Activated CD4-positive, alpha-beta T cell treated with anti-CD3 and anti-CD28 coated beads, Interleukin-10, Interleukin-2, amounts not matched to agents 100 ng/mL and 50 ng/mL, durations not matched to agents 16 hours and 8 hours (primary cell): ENCODE measurements around the gene PDE4B.
A peak's percentile ranks its signal among the peaks of the same experiment; 100 is the strongest.
"Not testable (repeated sequence)": the region's sequence is repeated elsewhere in the genome, so short reads cannot be mapped to it uniquely, and the experiment has no call there.

Source experiments
- DNase-seq: peaks from one replicate; pipeline ENCODE4 v3.0.0-alpha.2; 2020

Gene PDE4B

DNA sequence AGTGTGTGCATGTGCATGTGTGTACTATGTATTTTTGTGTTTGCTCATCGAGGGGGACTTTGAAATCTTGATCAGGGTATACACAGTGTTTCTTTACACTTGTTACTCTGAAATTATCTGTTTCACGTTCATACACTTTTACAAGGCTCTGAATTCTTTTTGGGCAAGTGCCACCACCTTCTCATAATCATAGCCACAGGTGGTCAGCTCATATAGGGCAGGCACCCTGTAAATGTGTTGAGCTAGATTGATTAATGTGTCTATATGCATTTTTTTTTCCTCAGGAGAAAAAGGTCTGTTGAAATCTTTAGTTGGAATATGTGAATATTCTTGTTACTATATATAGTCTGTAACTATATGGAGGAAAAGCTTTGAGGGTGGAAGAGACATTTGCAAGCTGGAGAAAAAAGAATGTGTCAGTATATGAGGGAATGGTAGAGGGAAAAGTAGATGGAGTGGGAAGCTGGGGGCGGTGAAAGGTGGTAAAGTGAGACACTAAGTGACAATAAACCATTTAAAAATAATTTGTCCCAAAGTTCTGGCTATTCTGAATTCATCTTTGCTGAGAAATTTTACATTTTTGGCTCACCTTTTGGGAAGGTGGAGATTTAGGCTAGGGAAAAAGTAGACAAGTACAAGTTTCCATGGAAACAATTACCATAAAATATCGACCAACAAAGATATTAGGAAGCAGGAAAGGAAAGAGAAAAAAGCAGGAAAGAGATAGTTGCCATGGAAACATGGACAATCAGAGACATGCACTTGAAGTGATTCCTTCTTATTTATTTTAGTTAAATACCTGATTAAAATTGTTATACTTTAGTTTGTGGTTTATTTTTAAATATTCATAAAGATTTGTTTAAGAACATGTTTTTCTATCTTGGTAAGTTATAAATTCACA, 277.5 kb downstream of the PDE4B start:
- no peak for DNase-seq

- DNase-seq, result no peak
These were observed 280.7 kb downstream of the PDE4B start for GRCh38 chr1:66073388-66073787.

- DNase-seq, result no peak
These were observed 281.5 kb downstream of the PDE4B start for GRCh38 chr1:66074147-66074546.

DNA sequence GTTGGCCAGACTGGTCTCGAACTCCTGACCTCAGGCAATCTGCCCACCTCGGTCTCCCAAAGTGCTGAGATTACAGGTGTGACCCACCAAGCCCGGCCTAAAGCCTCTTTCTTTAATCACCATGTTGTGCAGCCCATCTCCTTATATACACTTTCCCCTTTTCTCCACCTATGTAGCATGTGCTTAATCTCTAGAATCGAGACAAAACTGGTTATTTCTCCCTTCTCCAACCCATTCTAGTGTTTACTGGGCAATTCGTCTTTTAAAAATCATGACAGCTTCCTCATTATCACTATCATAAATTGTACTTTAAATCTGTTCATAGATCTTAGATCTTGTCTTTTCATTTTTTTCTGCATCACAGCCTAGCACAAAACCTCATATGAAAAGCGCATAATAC, 285.7 kb downstream of the PDE4B start:
- no peak for DNase-seq

DNA sequence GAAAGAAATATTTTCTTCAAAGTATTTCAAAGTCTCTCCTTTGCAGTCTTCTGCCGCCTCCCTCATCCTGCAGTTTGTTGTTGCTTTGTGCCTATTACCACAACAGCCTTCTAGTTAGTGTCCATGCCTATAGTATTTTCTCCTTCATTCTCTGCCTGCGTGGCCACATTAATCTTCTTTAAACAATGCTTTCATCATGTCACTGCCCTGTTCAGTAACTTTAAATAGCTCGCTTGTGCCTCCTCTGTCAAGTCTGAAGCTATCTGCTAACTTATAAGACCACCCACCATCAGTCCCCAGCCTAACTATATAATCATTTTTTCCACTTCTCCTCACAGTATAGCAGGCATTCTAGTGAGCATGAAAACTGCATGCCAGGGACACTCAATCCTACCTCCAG, 290.3 kb downstream of the PDE4B start:
- DNase-seq, result no peak

GRCh38 chr1:66084442-66084841, 291.7 kb downstream of the PDE4B start:
- no peak for DNase-seq

DNA sequence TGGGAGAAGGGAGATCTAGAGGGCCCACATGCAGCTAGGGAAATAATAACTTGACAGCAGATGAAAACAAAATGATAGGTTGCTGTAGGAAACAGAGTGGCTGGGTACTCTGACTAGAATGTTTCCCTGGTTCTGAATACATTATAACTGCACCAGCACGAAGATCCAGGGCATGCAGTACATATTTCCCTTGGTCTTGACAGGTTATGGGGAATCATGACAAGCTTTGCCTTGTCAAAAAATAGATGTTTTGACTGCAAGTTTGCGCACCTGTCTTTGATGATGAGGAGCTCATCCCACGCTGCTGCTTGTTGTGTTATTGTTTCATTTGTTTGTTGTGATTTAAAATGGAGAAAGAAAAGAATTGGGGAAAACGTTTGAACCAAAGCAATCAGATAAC, 292.9 kb downstream of the PDE4B start:
- DNase-seq, result no peak

- DNase-seq, result no peak
These were observed 296.1 kb downstream of the PDE4B start for GRCh38 chr1:66088787-66089186.

GRCh38 chr1:66090859-66091457, 298.3 kb downstream of the PDE4B start:
- DNase-seq, result peak; percentile 18

GRCh38 chr1:66095190-66095589, 302.5 kb downstream of the PDE4B start:
- DNase-seq, result no peak

GRCh38 chr1:66100959-66101358, 308.3 kb downstream of the PDE4B start:
- DNase-seq, result not testable (repeated sequence)

DNA sequence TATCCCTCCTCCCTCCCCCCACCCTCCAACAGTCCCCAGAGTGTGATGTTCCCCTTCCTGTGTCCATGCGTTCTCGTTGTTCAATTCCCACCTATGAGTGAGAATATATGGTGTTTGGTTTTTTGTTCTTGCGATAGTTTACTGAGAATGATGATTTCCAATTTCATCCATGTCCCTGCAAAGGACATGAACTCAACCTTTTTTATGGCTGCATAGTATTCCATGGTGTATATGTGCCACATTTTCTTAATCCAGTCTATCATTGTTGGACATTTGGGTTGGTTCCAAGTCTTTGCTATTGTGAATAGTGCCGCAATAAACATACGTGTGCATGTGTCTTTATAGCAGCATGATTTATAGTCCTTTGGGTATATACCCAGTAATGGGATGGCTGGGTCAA, 311.4 kb downstream of the PDE4B start:
- not testable (repeated sequence) for DNase-seq

DNA sequence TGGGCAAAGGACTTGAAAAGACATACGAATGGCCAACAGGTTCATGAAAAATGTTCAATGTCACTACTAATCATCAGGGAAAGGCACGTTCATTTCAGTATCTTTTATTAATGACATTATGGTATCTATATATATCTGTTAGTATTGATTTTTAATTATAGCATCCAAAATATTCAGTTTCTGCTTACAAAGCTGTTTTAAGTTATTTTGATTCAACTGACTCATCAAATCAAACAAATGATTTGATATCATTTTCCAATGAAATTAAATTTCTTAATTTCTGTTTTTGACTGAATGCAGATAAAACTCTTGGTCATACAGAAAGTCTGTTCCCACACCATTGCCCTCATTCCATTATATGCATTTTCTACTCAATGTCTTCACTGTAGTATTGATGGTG, 315.9 kb downstream of the PDE4B start:
- DNase-seq, result no peak

DNA sequence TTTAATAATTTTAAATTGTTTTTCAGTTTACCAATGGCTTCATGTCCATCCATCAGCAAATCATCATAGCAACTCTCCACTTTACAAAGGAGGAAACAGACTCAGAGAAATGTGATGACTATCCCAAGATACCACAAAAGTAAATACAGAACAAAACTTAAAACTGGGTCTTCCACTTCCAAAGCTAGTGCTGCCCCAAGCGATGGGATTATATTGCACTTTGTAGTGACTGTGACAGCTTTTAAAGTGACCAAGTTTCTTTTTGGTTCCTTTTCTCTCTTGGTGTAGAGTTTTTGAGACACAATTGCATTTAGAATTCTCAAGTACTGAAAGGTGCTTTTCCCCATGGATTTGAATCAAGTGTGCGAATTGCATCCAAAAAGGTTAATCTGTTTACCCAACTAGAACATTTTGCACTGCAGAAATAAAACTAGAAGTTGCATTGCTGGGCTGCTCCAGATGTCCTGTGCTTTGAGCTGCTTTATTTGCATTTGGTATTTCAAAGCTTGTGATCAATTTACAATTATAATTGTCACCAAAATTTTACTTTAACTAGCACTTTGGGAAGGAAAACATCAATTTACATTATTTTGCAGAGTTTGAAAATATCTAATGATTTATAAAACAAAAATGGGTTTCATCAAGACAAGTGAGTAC, 320.2 kb downstream of the PDE4B start:
- no peak for DNase-seq

DNA sequence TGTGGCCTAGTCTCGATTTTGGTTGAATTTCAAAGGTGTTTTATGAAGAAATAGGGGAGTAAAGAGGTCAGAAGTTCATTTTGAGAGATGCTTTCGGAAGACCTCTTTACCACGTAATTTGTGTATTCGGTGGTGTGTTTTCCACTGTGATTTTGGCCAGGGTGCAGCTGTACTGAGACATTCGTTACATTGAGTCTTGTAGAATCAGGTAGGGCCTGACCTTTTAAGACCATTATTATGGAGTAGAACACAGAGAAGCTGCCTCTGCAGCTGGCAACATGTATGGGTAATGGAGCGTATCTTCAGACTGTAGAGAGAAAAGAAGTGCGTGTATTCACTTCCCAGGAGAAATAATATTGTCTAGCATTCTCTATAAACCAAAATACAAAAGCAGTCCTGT, 326.5 kb downstream of the PDE4B start:
- no peak for DNase-seq

DNA sequence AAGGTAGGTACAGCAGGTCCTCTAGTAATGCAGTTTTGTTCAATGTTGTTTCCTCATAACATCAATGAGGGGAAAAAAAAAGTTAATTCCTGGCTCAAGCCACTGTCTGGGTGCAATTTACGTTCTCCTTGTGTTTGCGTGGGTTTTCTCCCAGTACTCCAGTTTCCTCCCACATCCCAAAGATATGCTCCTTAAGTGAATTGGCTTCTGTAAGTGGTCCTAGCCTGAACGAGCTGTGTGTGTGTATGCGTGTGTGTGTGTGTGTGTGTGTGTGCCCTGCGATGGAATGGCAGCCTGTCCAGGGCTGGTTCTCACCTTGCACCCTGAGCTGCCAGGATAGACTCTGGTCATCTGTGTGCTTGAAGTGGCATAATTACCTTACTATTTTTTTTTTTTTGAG, 332.0 kb downstream of the PDE4B start:
- no peak for DNase-seq

GRCh38 chr1:66128641-66129040, 335.9 kb downstream of the PDE4B start:
- peak; percentile 13 for DNase-seq

DNA sequence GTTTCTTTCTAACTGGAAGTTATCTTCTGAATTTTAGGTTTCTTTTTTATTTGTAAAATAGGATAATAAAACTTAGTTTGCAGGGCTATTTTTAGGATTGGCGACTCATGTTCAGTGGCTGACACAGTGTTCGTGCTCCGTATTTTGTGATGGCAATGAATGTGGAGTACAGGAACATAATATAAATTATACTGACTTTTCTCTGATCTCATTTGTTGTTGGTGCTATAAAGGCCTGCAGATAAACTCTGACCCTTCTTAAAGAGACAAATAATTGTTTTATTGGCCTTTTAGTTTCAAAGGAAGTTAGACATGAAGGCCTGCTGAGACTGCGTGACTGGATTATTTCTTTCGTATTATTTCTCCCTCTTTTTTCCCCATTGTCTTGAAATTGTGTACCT, 339.6 kb downstream of the PDE4B start:
- DNase-seq, result no peak

- no peak for DNase-seq
These were observed 341.3 kb downstream of the PDE4B start for GRCh38 chr1:66134004-66134403.

GRCh38 chr1:66135161-66135560, 342.5 kb downstream of the PDE4B start:
- DNase-seq, result no peak

- not testable (repeated sequence) for DNase-seq
These were observed 343.7 kb downstream of the PDE4B start for GRCh38 chr1:66136423-66136822.

- DNase-seq, result peak; percentile 37
These were observed 344.5 kb downstream of the PDE4B start for GRCh38 chr1:66137235-66137634.

GRCh38 chr1:66138613-66139012, 345.9 kb downstream of the PDE4B start:
- DNase-seq, result no peak

GRCh38 chr1:66140072-66140471, 347.4 kb downstream of the PDE4B start:
- no peak for DNase-seq
